ENCODE data around the gene CEP295NL.

The CEP295NL gene

DNA sequence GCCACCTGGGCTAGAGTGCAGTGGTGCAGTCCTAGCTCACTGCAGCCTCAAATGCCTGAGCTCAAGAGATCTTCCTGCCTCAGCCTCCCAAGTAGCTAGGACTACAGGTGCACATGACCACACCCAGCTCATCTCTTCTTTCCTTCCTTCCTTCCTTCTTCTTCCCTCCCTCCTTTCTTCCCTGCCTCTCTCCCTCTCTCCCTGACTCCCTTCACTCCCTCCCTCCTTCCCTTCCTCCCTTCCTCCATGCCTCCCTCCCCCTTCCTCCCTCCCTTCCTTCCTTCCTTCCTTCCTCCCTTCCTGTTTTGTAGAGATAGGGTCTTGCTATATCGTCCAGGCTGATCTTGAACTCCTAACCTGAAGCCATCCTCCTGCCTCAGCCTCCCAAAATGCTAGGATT is 38.9 kb downstream of the CEP295NL start:
- in situ Hi-C loops (cut with HindIII; ENCODE audit: low pct_ligation_motif_present, low sequenced_read_pairs) = no loop called here
- TF ChIP-seq, protein P1, sequence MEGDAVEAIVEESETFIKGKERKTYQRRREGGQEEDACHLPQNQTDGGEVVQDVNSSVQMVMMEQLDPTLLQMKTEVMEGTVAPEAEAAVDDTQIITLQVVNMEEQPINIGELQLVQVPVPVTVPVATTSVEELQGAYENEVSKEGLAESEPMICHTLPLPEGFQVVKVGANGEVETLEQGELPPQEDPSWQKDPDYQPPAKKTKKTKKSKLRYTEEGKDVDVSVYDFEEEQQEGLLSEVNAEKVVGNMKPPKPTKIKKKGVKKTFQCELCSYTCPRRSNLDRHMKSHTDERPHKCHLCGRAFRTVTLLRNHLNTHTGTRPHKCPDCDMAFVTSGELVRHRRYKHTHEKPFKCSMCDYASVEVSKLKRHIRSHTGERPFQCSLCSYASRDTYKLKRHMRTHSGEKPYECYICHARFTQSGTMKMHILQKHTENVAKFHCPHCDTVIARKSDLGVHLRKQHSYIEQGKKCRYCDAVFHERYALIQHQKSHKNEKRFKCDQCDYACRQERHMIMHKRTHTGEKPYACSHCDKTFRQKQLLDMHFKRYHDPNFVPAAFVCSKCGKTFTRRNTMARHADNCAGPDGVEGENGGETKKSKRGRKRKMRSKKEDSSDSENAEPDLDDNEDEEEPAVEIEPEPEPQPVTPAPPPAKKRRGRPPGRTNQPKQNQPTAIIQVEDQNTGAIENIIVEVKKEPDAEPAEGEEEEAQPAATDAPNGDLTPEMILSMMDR (IDR thresholded peaks at IDR 0.05; ENCODE audit: low read depth, low read length, missing control alignments) = no peak
- H3K4me3 ChIP-seq (ENCODE audit: low read depth, low read length) = no peak overlapping the region
- peaks cover 11% of the 10 kb centered on the region for H3K36me3 ChIP-seq (replicated peaks)
- no peaks in the 10 kb centered on the region for H3K27me3 ChIP-seq (replicated peaks)
- DNase-seq = no peak
- no peak overlapping the region for H3K27ac ChIP-seq

DNA sequence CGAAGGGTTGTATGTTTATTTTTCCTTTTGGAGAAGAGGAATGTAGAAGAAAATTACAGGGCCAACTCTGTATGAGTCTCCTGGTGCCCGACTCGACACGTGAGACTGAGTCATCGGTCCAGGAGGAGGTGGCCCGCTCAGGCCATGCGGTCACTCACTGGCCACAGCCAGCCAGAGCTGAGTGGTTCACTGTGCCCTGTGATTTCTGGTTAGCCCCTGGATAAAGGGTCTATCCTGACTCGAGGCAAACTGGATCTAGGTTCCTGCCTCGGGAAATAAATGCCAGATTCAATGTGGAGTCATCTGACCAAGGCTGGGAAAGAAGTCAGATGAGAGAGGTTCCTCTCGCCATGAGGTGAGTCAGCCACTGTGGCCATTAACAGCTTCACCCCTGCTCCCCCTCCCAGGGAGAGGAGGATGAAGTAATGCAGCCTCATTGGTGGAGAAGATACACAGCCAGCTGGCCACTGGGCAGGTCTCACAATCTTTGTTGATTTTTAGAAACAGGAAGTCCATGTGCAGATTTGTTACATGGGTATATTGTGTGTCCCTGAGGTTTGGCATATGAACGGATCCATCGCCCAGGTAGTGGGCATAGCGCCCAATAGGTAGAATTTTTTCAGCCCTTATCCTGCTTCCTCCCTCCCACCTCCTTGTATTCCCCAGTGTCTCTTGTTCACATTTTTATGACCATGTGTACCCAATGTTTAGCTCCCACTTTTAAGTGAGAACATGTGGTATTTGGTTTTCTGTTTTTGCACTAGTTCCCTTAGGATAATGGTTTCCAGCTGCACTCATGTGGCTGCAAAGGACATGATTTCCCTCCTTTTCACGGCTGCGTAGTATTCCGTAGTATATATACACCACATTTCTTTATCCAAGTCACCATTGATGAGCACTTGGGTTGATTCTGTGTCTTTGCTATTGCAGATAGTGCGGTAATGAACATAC is 40.7 kb downstream of the CEP295NL start:
- DNase-seq = peak; percentile 96
- Histone ChIP-seq H3K4me3 (ENCODE audit: low read depth, low read length) (peak overlapping the region; percentile 9), H3K27me3 (replicated peaks) (no peaks in the 10 kb centered on the region), H3K36me3 (replicated peaks) (peaks cover 15% of the 10 kb centered on the region), H3K27ac (peak overlapping the region; percentile 98)
- TF ChIP-seq, protein P1 (IDR thresholded peaks at IDR 0.05; ENCODE audit: low read depth, low read length, missing control alignments) = no peak
- in situ Hi-C loops (cut with HindIII; ENCODE audit: low pct_ligation_motif_present, low sequenced_read_pairs) = no loop called here

DNA sequence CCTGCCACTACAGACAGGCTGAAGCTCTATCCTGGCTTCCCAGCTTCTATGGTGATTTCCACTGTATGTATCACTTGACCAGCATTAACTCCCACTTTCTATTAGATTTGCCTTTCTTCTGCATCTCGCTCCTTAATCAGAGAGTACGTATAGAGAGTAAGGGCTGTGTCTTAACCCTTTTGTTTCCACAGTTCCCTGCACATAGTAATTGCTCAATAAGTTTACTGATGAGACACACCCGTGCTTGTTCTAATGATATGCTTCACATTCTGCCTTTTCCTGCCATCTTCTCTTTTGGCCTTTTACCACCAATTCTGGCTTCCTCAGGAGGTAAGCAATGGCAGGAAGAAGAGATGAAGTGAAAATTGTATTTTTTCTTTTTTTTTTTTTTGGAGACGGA is 41.8 kb downstream of the CEP295NL start:
- Histone ChIP-seq H3K27ac (peak overlapping the region; percentile 98), H3K4me3 (ENCODE audit: low read depth, low read length) (no peak overlapping the region), H3K27me3 (replicated peaks) (no peaks in the 10 kb centered on the region), H3K36me3 (replicated peaks) (peaks cover 19% of the 10 kb centered on the region)
- TF ChIP-seq, protein P1 (IDR thresholded peaks at IDR 0.05; ENCODE audit: low read depth, low read length, missing control alignments) = no peak
- DNase-seq = no peak
- in situ Hi-C loops (cut with HindIII; ENCODE audit: low pct_ligation_motif_present, low sequenced_read_pairs) = no loop called here

- no peak overlapping the region for H3K4me3 ChIP-seq (ENCODE audit: low read depth, low read length)
- no peaks in the 10 kb centered on the region for H3K27me3 ChIP-seq (replicated peaks)
- no peak for DNase-seq
- H3K27ac ChIP-seq = no peak overlapping the region
- in situ Hi-C loops (cut with HindIII; ENCODE audit: low pct_ligation_motif_present, low sequenced_read_pairs) = no loop called here
- peaks cover 34% of the 10 kb centered on the region for H3K36me3 ChIP-seq (replicated peaks)
- TF ChIP-seq, protein P1 (IDR thresholded peaks at IDR 0.05; ENCODE audit: low read depth, low read length, missing control alignments) = no peak
Measured at GRCh38 chr17:78859051-78859450, 44.0 kb downstream of the CEP295NL start.

DNA sequence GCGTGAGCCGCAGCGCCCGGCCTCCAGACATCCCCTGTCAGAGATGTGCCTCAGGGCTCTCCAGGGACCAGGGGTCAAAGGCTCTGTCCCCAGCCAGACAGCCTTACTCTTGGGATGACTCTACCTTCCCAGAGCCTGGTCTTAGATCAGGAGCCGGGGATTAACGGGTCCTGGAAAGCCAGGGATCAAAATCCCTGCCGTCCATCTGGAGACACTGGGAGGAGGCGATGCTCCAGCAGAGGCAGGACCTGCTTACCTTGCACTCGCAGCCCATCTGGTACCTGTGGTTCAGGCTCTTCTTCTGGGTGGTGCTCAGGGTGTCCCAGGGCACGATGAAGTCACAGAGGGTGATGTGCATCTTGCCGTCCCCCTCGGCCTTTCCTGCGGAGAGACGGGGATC is 45.7 kb downstream of the CEP295NL start:
- DNase-seq = no peak
- Histone ChIP-seq H3K4me3 (ENCODE audit: low read depth, low read length) (no peak overlapping the region), H3K27me3 (replicated peaks) (no peaks in the 10 kb centered on the region), H3K36me3 (replicated peaks) (peaks cover 48% of the 10 kb centered on the region), H3K27ac (no peak overlapping the region)
- TF ChIP-seq, protein P1 (IDR thresholded peaks at IDR 0.05; ENCODE audit: low read depth, low read length, missing control alignments) = no peak
- in situ Hi-C loops (cut with HindIII; ENCODE audit: low pct_ligation_motif_present, low sequenced_read_pairs) = no loop called here

All from brain microvascular endothelial cell (primary cell).